Epithelial cell of proximal tubule (primary cell): ENCODE results near the gene UROC1. TPM values are rescaled to one million over a fixed set of nuclear protein-coding genes. Genes with fewer than 3 reads are reported as not detected.

Experiments
- DNase-seq: peaks from one replicate; pipeline ENCODE4 v3.0.0-alpha.2; 2011; ENCODE audit warnings: low read depth
- H3K4me3 ChIP-seq: 2 replicates; pipeline ENCODE4 v1.5.1; 2011; ENCODE audit warnings: low read depth, mild to moderate bottlenecking, low read length
- CTCF ChIP-seq: conservative IDR thresholded peaks from 2 replicates; pipeline ENCODE4 v1.5.1; 2012; ENCODE audit warnings: low read depth, mild to moderate bottlenecking, low read length
- total RNA-seq: library from RNA; depleted of rRNA; stranded (reverse); fragments of >200 nt; gene quantifications from 2 replicates; pipeline ENCODE4 v1.2.3, GENCODE V29; 2015

UROC1 gene
- total RNA-seq, 1 donor from 2014 or later = not detected

GRCh38 chr3:126479642-126480041, 37.9 kb downstream of the UROC1 start:
- no peak for DNase-seq
- no peak overlapping the region for H3K4me3 ChIP-seq
- no peak for TF ChIP-seq CTCF

- TF ChIP-seq CTCF = no peak
- no peak for DNase-seq
- no peak overlapping the region for H3K4me3 ChIP-seq
These were observed 38.8 kb downstream of the UROC1 start for GRCh38 chr3:126478581-126479310.

- no peak for TF ChIP-seq CTCF
- no peak overlapping the region for H3K4me3 ChIP-seq
- no peak for DNase-seq
These were observed 40.6 kb downstream of the UROC1 start for GRCh38 chr3:126477061-126477380.

- no peak for DNase-seq
- peak overlapping the region; percentile 66 for H3K4me3 ChIP-seq
- TF ChIP-seq CTCF = no peak
These were observed 41.2 kb downstream of the UROC1 start for GRCh38 chr3:126476166-126477060.

- peak within 1 kb of the TSS; percentile 85 for H3K4me3 ChIP-seq
- peak; percentile 32 for TF ChIP-seq CTCF
- no peak for DNase-seq
These were observed 42.0 kb downstream of the UROC1 start, which contains the start of gene ZXDC for GRCh38 chr3:126475413-126476114. Gene ZXDC, minus strand, starts transcription at chr3:126475891. Its CDS starts 26 bp downstream, at chr3:126475865.

- no peak for DNase-seq
- no peak for TF ChIP-seq CTCF
- peak overlapping the region; percentile 85 for H3K4me3 ChIP-seq
These were observed 42.8 kb downstream of the UROC1 start for GRCh38 chr3:126474498-126475412.
